ENCODE data around the gene ALAS1.

ALAS1 gene

GRCh38 chr3:52246264-52246620 is 48.3 kb downstream of the ALAS1 start:
- no peak for DNase-seq
- H3K27ac Mint-ChIP-seq, result no peak overlapping the region
- H3K4me1 Mint-ChIP-seq, result peaks cover 6% of the 10 kb centered on the region
- H3K9me3 Mint-ChIP-seq, result peaks cover 7% of the 10 kb centered on the region
- peaks cover 53% of the 10 kb centered on the region for H3K27me3 Mint-ChIP-seq (ENCODE audit: low read depth, poor library complexity)
- H3K4me3 Mint-ChIP-seq, result peak overlapping the region; percentile 76
- H3K36me3 Mint-ChIP-seq (ENCODE audit: low read depth), result peaks cover 4% of the 10 kb centered on the region
- no peak for TF ChIP-seq CTCF (IDR thresholded peaks at IDR 0.05)

GRCh38 chr3:52246728-52247408 is 48.9 kb downstream of the ALAS1 start:
- Mint-ChIP-seq H3K36me3 (ENCODE audit: low read depth) (peaks cover 5% of the 10 kb centered on the region), H3K27ac (no peak overlapping the region), H3K4me3 (peak overlapping the region; percentile 42), H3K27me3 (ENCODE audit: low read depth, poor library complexity) (peaks cover 53% of the 10 kb centered on the region), H3K9me3 (peaks cover 7% of the 10 kb centered on the region), H3K4me1 (peaks cover 6% of the 10 kb centered on the region)
- no peak for TF ChIP-seq CTCF (IDR thresholded peaks at IDR 0.05)
- DNase-seq, result no peak

GRCh38 chr3:52247409-52248164 is 49.6 kb downstream of the ALAS1 start:
- Mint-ChIP-seq H3K36me3 (ENCODE audit: low read depth) (peaks cover 7% of the 10 kb centered on the region), H3K27ac (no peak overlapping the region), H3K4me3 (no peak overlapping the region), H3K4me1 (peaks cover 6% of the 10 kb centered on the region), H3K27me3 (ENCODE audit: low read depth, poor library complexity) (peaks cover 48% of the 10 kb centered on the region), H3K9me3 (peaks cover 7% of the 10 kb centered on the region)
- no peak for DNase-seq
- TF ChIP-seq CTCF (IDR thresholded peaks at IDR 0.05), result no peak

GRCh38 chr3:52248165-52248541 is 50.2 kb downstream of the ALAS1 start:
- DNase-seq, result no peak
- Mint-ChIP-seq H3K27me3 (ENCODE audit: low read depth, poor library complexity) (peaks cover 42% of the 10 kb centered on the region), H3K4me1 (peaks cover 6% of the 10 kb centered on the region), H3K36me3 (ENCODE audit: low read depth) (peaks cover 12% of the 10 kb centered on the region), H3K27ac (no peak overlapping the region), H3K9me3 (peaks cover 4% of the 10 kb centered on the region), H3K4me3 (no peak overlapping the region)
- TF ChIP-seq CTCF (IDR thresholded peaks at IDR 0.05), result no peak

- DNase-seq, result no peak
- Mint-ChIP-seq H3K4me1 (peaks cover 10% of the 10 kb centered on the region), H3K27me3 (ENCODE audit: low read depth, poor library complexity) (peaks cover 34% of the 10 kb centered on the region), H3K36me3 (ENCODE audit: low read depth) (peaks cover 17% of the 10 kb centered on the region), H3K27ac (no peak overlapping the region), H3K9me3 (no peaks in the 10 kb centered on the region), H3K4me3 (no peak overlapping the region)
- no peak for TF ChIP-seq CTCF (IDR thresholded peaks at IDR 0.05)
These were observed 51.0 kb downstream of the ALAS1 start for GRCh38 chr3:52248816-52249547.

Data from nephron progenitor cell (in vitro differentiated cells).